Activated naive CD8-positive, alpha-beta T cell treated with anti-CD3 and anti-CD28 coated beads, Interleukin-2, amount 50 U/mL, for 24 hours (primary cell): Measurements from ENCODE around the gene PI4KA.
"Not testable (repeated sequence)": the region's sequence is repeated elsewhere in the genome, so short reads cannot be mapped to it uniquely, and the experiment has no call there.

Experiments
- ATAC-seq: fragments of 150-1000 bp; cut with Tn5 transposase; one replicate; pipeline ENCODE4 v1.10.0; 2021
- DNase-seq: peaks from one replicate; pipeline ENCODE4 v3.0.0; 2021
- H3K27ac Mint-ChIP-seq: one replicate; pipeline ENCODE4 v1.8.0; 2021; ENCODE audit warnings: mild to moderate bottlenecking, mixed read lengths
- H3K27me3 Mint-ChIP-seq: one replicate; pipeline ENCODE4 v1.8.0; 2021; ENCODE audit warnings: mixed read lengths
- H3K36me3 Mint-ChIP-seq: one replicate; pipeline ENCODE4 v1.8.0; 2021; ENCODE audit warnings: low read depth, mixed read lengths
- H3K4me1 Mint-ChIP-seq: one replicate; pipeline ENCODE4 v1.8.0; 2021; ENCODE audit warnings: mixed read lengths
- H3K4me3 Mint-ChIP-seq: one replicate; pipeline ENCODE4 v1.8.0; 2021; ENCODE audit warnings: mild to moderate bottlenecking, moderate library complexity, mixed read lengths
- H3K9me3 Mint-ChIP-seq: one replicate; pipeline ENCODE4 v1.8.0; 2021; ENCODE audit warnings: mixed read lengths

Gene PI4KA

GRCh38 chr22:20700347-20700746 lies 158.3 kb downstream of the PI4KA start:
- not testable (repeated sequence) for H3K27ac Mint-ChIP-seq, H3K27me3 Mint-ChIP-seq, ATAC-seq, H3K9me3 Mint-ChIP-seq, H3K36me3 Mint-ChIP-seq, DNase-seq, H3K4me3 Mint-ChIP-seq
- peaks cover 22% of the 10 kb centered on the region for H3K4me1 Mint-ChIP-seq

- not testable (repeated sequence) for ATAC-seq, H3K9me3 Mint-ChIP-seq, H3K4me3 Mint-ChIP-seq, DNase-seq, H3K27me3 Mint-ChIP-seq, H3K36me3 Mint-ChIP-seq, H3K27ac Mint-ChIP-seq
- peaks cover 21% of the 10 kb centered on the region for H3K4me1 Mint-ChIP-seq
These were observed 158.8 kb downstream of the PI4KA start for GRCh38 chr22:20699856-20700255.

- H3K27me3 Mint-ChIP-seq, H3K27ac Mint-ChIP-seq, H3K4me3 Mint-ChIP-seq, H3K9me3 Mint-ChIP-seq, H3K36me3 Mint-ChIP-seq: not testable (repeated sequence)
- ATAC-seq (peak; percentile 65), DNase-seq (peak; percentile 73)
- H3K4me1 Mint-ChIP-seq: peaks cover 14% of the 10 kb centered on the region
These were observed 161.0 kb downstream of the PI4KA start for GRCh38 chr22:20697481-20698113.

GRCh38 chr22:20696056-20696455 lies 162.6 kb downstream of the PI4KA start:
- not testable (repeated sequence) for DNase-seq

GRCh38 chr22:20695205-20695604 lies 163.4 kb downstream of the PI4KA start:
- not testable (repeated sequence) for H3K9me3 Mint-ChIP-seq, H3K27ac Mint-ChIP-seq, H3K27me3 Mint-ChIP-seq, H3K4me3 Mint-ChIP-seq, H3K4me1 Mint-ChIP-seq, H3K36me3 Mint-ChIP-seq, ATAC-seq, DNase-seq

More at GRCh38 chr22:20696056-20696455, 162.6 kb downstream of the PI4KA start:
- H3K4me1 Mint-ChIP-seq: peaks cover 10% of the 10 kb centered on the region
- not testable (repeated sequence) for H3K27me3 Mint-ChIP-seq, H3K27ac Mint-ChIP-seq, H3K9me3 Mint-ChIP-seq, H3K36me3 Mint-ChIP-seq, H3K4me3 Mint-ChIP-seq, ATAC-seq

- not testable (repeated sequence) for H3K4me3 Mint-ChIP-seq, H3K36me3 Mint-ChIP-seq, DNase-seq, H3K27ac Mint-ChIP-seq, H3K27me3 Mint-ChIP-seq, H3K4me1 Mint-ChIP-seq, ATAC-seq, H3K9me3 Mint-ChIP-seq
These were observed 164.4 kb downstream of the PI4KA start for GRCh38 chr22:20694256-20694655.

- DNase-seq, H3K4me3 Mint-ChIP-seq, H3K4me1 Mint-ChIP-seq, H3K36me3 Mint-ChIP-seq, H3K27ac Mint-ChIP-seq, H3K9me3 Mint-ChIP-seq, H3K27me3 Mint-ChIP-seq, ATAC-seq: not testable (repeated sequence)
These were observed 165.7 kb downstream of the PI4KA start for GRCh38 chr22:20692926-20693325.

GRCh38 chr22:20690586-20691317 lies 167.9 kb downstream of the PI4KA start:
- not testable (repeated sequence) for H3K27me3 Mint-ChIP-seq, ATAC-seq, H3K9me3 Mint-ChIP-seq, H3K4me1 Mint-ChIP-seq, H3K4me3 Mint-ChIP-seq, H3K27ac Mint-ChIP-seq, H3K36me3 Mint-ChIP-seq, DNase-seq

- not testable (repeated sequence) for H3K27ac Mint-ChIP-seq, ATAC-seq, DNase-seq, H3K36me3 Mint-ChIP-seq, H3K4me1 Mint-ChIP-seq, H3K27me3 Mint-ChIP-seq, H3K9me3 Mint-ChIP-seq, H3K4me3 Mint-ChIP-seq
These were observed 171.0 kb downstream of the PI4KA start for GRCh38 chr22:20687356-20688172.

GRCh38 chr22:20685764-20686163 lies 172.8 kb downstream of the PI4KA start:
- H3K9me3 Mint-ChIP-seq, H3K4me3 Mint-ChIP-seq, H3K4me1 Mint-ChIP-seq, ATAC-seq, H3K27ac Mint-ChIP-seq, H3K36me3 Mint-ChIP-seq, H3K27me3 Mint-ChIP-seq, DNase-seq: not testable (repeated sequence)

GRCh38 chr22:20678792-20679435 lies 179.7 kb downstream of the PI4KA start:
- not testable (repeated sequence) for H3K4me1 Mint-ChIP-seq, H3K27ac Mint-ChIP-seq, H3K4me3 Mint-ChIP-seq, DNase-seq, H3K36me3 Mint-ChIP-seq, H3K9me3 Mint-ChIP-seq, ATAC-seq
- H3K27me3 Mint-ChIP-seq: peaks cover 24% of the 10 kb centered on the region

- Mint-ChIP-seq H3K36me3 (no peaks in the 10 kb centered on the region), H3K27me3 (peaks cover 24% of the 10 kb centered on the region)
- DNase-seq: no peak
These were observed 180.8 kb downstream of the PI4KA start for GRCh38 chr22:20677684-20678242.

GRCh38 chr22:20675613-20676012 lies 183.0 kb downstream of the PI4KA start:
- not testable (repeated sequence) for H3K4me1 Mint-ChIP-seq, H3K27ac Mint-ChIP-seq, H3K4me3 Mint-ChIP-seq, H3K9me3 Mint-ChIP-seq, DNase-seq, H3K36me3 Mint-ChIP-seq, ATAC-seq
- H3K27me3 Mint-ChIP-seq: peaks cover 35% of the 10 kb centered on the region

More at GRCh38 chr22:20677684-20678242, 180.8 kb downstream of the PI4KA start:
- Mint-ChIP-seq H3K4me3 (no peak overlapping the region), H3K9me3 (no peaks in the 10 kb centered on the region), H3K27ac (no peak overlapping the region), H3K4me1 (no peaks in the 10 kb centered on the region)
- no peak for ATAC-seq

GRCh38 chr22:20674998-20675397 lies 183.6 kb downstream of the PI4KA start:
- Mint-ChIP-seq H3K27me3 (peaks cover 37% of the 10 kb centered on the region), H3K36me3 (no peaks in the 10 kb centered on the region), H3K27ac (no peak overlapping the region), H3K4me1 (no peaks in the 10 kb centered on the region), H3K4me3 (no peak overlapping the region), H3K9me3 (no peaks in the 10 kb centered on the region)
- no peak for DNase-seq
- ATAC-seq: no peak
